Measurements from ENCODE around the gene C11orf87.
A peak's percentile ranks its signal among the peaks of the same experiment; 100 is the strongest.

C11orf87 gene

GRCh38 chr11:109426442-109427240 lies 4.7 kb downstream of the C11orf87 start:
- Mint-ChIP-seq H3K9me3 (no peaks in the 10 kb centered on the region), H3K27me3 (ENCODE audit: low read depth, poor library complexity) (peaks cover 35% of the 10 kb centered on the region)
- DNase-seq = no peak

GRCh38 chr11:109432105-109432504 lies 10.1 kb downstream of the C11orf87 start:
- Mint-ChIP-seq H3K27ac (no peak overlapping the region), H3K4me3 (no peak overlapping the region), H3K9me3 (no peaks in the 10 kb centered on the region), H3K27me3 (ENCODE audit: low read depth, poor library complexity) (peaks cover 3% of the 10 kb centered on the region), H3K4me1 (no peaks in the 10 kb centered on the region), H3K36me3 (ENCODE audit: low read depth) (no peaks in the 10 kb centered on the region)
- TF ChIP-seq CTCF (IDR thresholded peaks at IDR 0.05) = no peak
- DNase-seq = no peak

More at GRCh38 chr11:109426442-109427240, 4.7 kb downstream of the C11orf87 start:
- Mint-ChIP-seq H3K36me3 (ENCODE audit: low read depth) (no peaks in the 10 kb centered on the region), H3K27ac (no peak overlapping the region), H3K4me1 (peaks cover 24% of the 10 kb centered on the region), H3K4me3 (no peak overlapping the region)
- TF ChIP-seq CTCF (IDR thresholded peaks at IDR 0.05) = peak; percentile 38

- no peak for DNase-seq
- Mint-ChIP-seq H3K36me3 (ENCODE audit: low read depth) (no peaks in the 10 kb centered on the region), H3K4me1 (no peaks in the 10 kb centered on the region), H3K4me3 (no peak overlapping the region), H3K9me3 (no peaks in the 10 kb centered on the region), H3K27ac (no peak overlapping the region), H3K27me3 (ENCODE audit: low read depth, poor library complexity) (peaks cover 3% of the 10 kb centered on the region)
- TF ChIP-seq CTCF (IDR thresholded peaks at IDR 0.05) = no peak
Observed at GRCh38 chr11:109433753-109434256, 11.8 kb downstream of the C11orf87 start.

GRCh38 chr11:109435121-109435742 lies 13.2 kb downstream of the C11orf87 start:
- Mint-ChIP-seq H3K4me3 (no peak overlapping the region), H3K4me1 (no peaks in the 10 kb centered on the region), H3K36me3 (ENCODE audit: low read depth) (no peaks in the 10 kb centered on the region), H3K27ac (no peak overlapping the region), H3K9me3 (no peaks in the 10 kb centered on the region), H3K27me3 (ENCODE audit: low read depth, poor library complexity) (peaks cover 3% of the 10 kb centered on the region)
- no peak for TF ChIP-seq CTCF (IDR thresholded peaks at IDR 0.05)
- DNase-seq = no peak

GRCh38 chr11:109439684-109440083 lies 17.7 kb downstream of the C11orf87 start:
- Mint-ChIP-seq H3K27me3 (ENCODE audit: low read depth, poor library complexity) (no peaks in the 10 kb centered on the region), H3K9me3 (peaks cover 1% of the 10 kb centered on the region), H3K36me3 (ENCODE audit: low read depth) (no peaks in the 10 kb centered on the region), H3K4me1 (no peaks in the 10 kb centered on the region), H3K27ac (no peak overlapping the region), H3K4me3 (no peak overlapping the region)
- TF ChIP-seq CTCF (IDR thresholded peaks at IDR 0.05) = no peak
- no peak for DNase-seq

Data from nephron progenitor cell (in vitro differentiated cells).